PFSK-1 (cell line): ENCODE data around the gene DDHD1.

ENCODE experiments used
- POLR2AphosphoS5 ChIP-seq: IDR thresholded peaks from 2 replicates; pipeline ENCODE4 v1.6.1; 2012; ENCODE audit warnings: low read depth, mild to moderate bottlenecking, control low read depth, low read length, moderate library complexity
- REST ChIP-seq, 2 experiments: IDR thresholded peaks; 2 replicates each; pipeline versions ENCODE4 v1.6.1 to v1.8.0; 2011 to 2012; ENCODE audit warnings: low read depth in 2 of 2, low read length in 2 of 2, control low read depth in 1 of 2, inconsistent platforms in 1 of 2, mild to moderate bottlenecking in 1 of 2, moderate library complexity in 1 of 2; ENCODE audit not compliant: insufficient read depth in 1 of 2
- TAF1 ChIP-seq: IDR thresholded peaks from 2 replicates; pipeline ENCODE4 v1.6.1; 2012; ENCODE audit warnings: low read length, control low read depth, borderline replicate concordance; ENCODE audit not compliant: insufficient read depth

- TF ChIP-seq REST (IDR thresholded peaks at IDR 0.05; ENCODE audit: insufficient read depth in 1 of 2, low read depth in 2 of 2, low read length in 2 of 2) (no peak), TAF1 (no peak), POLR2AphosphoS5 (no peak)
Observed at GRCh38 chr14:53060046-53060445, 93.1 kb downstream of the DDHD1 start.
